ENCODE results near the gene TMEM127.
"Not testable (repeated sequence)": the region's sequence is repeated elsewhere in the genome, so short reads cannot be mapped to it uniquely, and the experiment has no call there.

Gene TMEM127

GRCh38 chr2:96264656-96265348, 995 bp downstream of the TMEM127 start:
- DNase-seq (ENCODE audit: extremely low spot score, insufficient read length, low read depth) (no peak), FAIRE-seq (no peak)

- DNase-seq (ENCODE audit: extremely low spot score, insufficient read length, low read depth), result no peak
- no peak for FAIRE-seq
Observed at GRCh38 chr2:96264086-96264485, 1.7 kb downstream of the TMEM127 start.

- FAIRE-seq (no peak), DNase-seq (ENCODE audit: extremely low spot score, insufficient read length, low read depth) (no peak)
Observed at GRCh38 chr2:96262306-96262705, 3.5 kb downstream of the TMEM127 start.

GRCh38 chr2:96261328-96262003, 4.3 kb downstream of the TMEM127 start:
- FAIRE-seq, result no peak
- DNase-seq (ENCODE audit: extremely low spot score, insufficient read length, low read depth), result no peak

GRCh38 chr2:96260387-96261260, 5.2 kb downstream of the TMEM127 start:
- FAIRE-seq, result no peak

GRCh38 chr2:96259497-96259921, 6.3 kb downstream of the TMEM127 start:
- no peak for FAIRE-seq

More at GRCh38 chr2:96260387-96261260, 5.2 kb downstream of the TMEM127 start:
- no peak for DNase-seq (ENCODE audit: extremely low spot score, insufficient read length, low read depth)

GRCh38 chr2:96258166-96259022, 7.4 kb downstream of the TMEM127 start:
- FAIRE-seq (no peak), DNase-seq (ENCODE audit: extremely low spot score, insufficient read length, low read depth) (no peak)

More at GRCh38 chr2:96259497-96259921, 6.3 kb downstream of the TMEM127 start:
- no peak for DNase-seq (ENCODE audit: extremely low spot score, insufficient read length, low read depth)

- DNase-seq (ENCODE audit: extremely low spot score, insufficient read length, low read depth); FAIRE-seq: not testable (repeated sequence)
Observed at GRCh38 chr2:96257744-96258143, 8.1 kb downstream of the TMEM127 start.

GRCh38 chr2:96256611-96257113, 9.1 kb downstream of the TMEM127 start:
- DNase-seq (ENCODE audit: extremely low spot score, insufficient read length, low read depth) (no peak), FAIRE-seq (no peak)

GRCh38 chr2:96254571-96254970, 11.2 kb downstream of the TMEM127 start:
- no peak for DNase-seq (ENCODE audit: extremely low spot score, insufficient read length, low read depth)
- FAIRE-seq, result no peak

- DNase-seq (ENCODE audit: extremely low spot score, insufficient read length, low read depth), result no peak
- no peak for FAIRE-seq
Observed at GRCh38 chr2:96253006-96253405, 12.8 kb downstream of the TMEM127 start.

- DNase-seq (ENCODE audit: extremely low spot score, insufficient read length, low read depth) (no peak), FAIRE-seq (no peak)
Observed at GRCh38 chr2:96252526-96252925, 13.3 kb downstream of the TMEM127 start.

- DNase-seq (ENCODE audit: extremely low spot score, insufficient read length, low read depth) (no peak), FAIRE-seq (no peak)
Observed at GRCh38 chr2:96251721-96252292, 14.0 kb downstream of the TMEM127 start.

- FAIRE-seq, result no peak
- DNase-seq (ENCODE audit: extremely low spot score, insufficient read length, low read depth), result no peak
Observed at GRCh38 chr2:96250188-96250587, 15.6 kb downstream of the TMEM127 start.

- FAIRE-seq (no peak), DNase-seq (ENCODE audit: extremely low spot score, insufficient read length, low read depth) (no peak)
Observed at GRCh38 chr2:96249654-96250053, 16.1 kb downstream of the TMEM127 start.

- FAIRE-seq, result no peak
- DNase-seq (ENCODE audit: extremely low spot score, insufficient read length, low read depth), result no peak
Observed at GRCh38 chr2:96248624-96249023, 17.2 kb downstream of the TMEM127 start.

GRCh38 chr2:96247896-96248295, 17.9 kb downstream of the TMEM127 start:
- DNase-seq (ENCODE audit: extremely low spot score, insufficient read length, low read depth), result no peak
- no peak for FAIRE-seq

GRCh38 chr2:96247009-96247408, 18.8 kb downstream of the TMEM127 start:
- no peak for DNase-seq (ENCODE audit: extremely low spot score, insufficient read length, low read depth)
- FAIRE-seq, result no peak
